PFSK-1 (cell line): ENCODE results near the gene SMARCA4.

Source experiments
- FOXP2 ChIP-seq: optimal IDR thresholded peaks from 2 replicates; pipeline ENCODE3; 2011; ENCODE audit warnings: borderline replicate concordance, control low read depth, inconsistent platforms; ENCODE audit not compliant: insufficient read depth; ENCODE audit errors: extremely low read length, extremely low read depth
- TF ChIP-seq, protein P1 (sequence below), 2 experiments: IDR thresholded peaks; 2 replicates each; pipeline versions ENCODE4 v1.6.1 to v1.8.0; 2011 to 2012; ENCODE audit warnings: low read depth in 2 of 2, low read length in 2 of 2, control low read depth in 1 of 2, inconsistent platforms in 1 of 2, mild to moderate bottlenecking in 1 of 2, moderate library complexity in 1 of 2; ENCODE audit not compliant: insufficient read depth in 1 of 2

DNA sequence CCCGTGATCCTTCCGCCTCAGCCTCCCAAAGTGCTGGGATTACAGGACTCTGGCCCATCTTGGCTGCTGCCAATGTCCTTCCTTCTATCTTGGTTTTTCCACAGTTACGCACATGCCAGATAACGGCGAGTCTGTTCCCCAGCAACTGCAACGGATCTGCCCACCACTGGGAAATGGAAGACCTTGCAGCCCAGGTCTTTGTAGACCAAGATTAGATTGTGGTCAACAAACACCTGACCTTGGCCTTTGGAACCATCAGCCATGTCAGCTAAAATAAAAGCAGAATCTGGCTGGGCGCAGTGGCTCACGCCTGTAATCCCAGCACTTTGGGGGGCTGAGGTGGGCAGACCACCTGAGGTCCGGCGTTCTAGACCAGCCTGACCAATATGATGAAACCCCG is 118.1 kb downstream of the SMARCA4 start:
- no peak for TF ChIP-seq FOXP2
- TF ChIP-seq, protein P1, sequence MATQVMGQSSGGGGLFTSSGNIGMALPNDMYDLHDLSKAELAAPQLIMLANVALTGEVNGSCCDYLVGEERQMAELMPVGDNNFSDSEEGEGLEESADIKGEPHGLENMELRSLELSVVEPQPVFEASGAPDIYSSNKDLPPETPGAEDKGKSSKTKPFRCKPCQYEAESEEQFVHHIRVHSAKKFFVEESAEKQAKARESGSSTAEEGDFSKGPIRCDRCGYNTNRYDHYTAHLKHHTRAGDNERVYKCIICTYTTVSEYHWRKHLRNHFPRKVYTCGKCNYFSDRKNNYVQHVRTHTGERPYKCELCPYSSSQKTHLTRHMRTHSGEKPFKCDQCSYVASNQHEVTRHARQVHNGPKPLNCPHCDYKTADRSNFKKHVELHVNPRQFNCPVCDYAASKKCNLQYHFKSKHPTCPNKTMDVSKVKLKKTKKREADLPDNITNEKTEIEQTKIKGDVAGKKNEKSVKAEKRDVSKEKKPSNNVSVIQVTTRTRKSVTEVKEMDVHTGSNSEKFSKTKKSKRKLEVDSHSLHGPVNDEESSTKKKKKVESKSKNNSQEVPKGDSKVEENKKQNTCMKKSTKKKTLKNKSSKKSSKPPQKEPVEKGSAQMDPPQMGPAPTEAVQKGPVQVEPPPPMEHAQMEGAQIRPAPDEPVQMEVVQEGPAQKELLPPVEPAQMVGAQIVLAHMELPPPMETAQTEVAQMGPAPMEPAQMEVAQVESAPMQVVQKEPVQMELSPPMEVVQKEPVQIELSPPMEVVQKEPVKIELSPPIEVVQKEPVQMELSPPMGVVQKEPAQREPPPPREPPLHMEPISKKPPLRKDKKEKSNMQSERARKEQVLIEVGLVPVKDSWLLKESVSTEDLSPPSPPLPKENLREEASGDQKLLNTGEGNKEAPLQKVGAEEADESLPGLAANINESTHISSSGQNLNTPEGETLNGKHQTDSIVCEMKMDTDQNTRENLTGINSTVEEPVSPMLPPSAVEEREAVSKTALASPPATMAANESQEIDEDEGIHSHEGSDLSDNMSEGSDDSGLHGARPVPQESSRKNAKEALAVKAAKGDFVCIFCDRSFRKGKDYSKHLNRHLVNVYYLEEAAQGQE (IDR thresholded peaks at IDR 0.05; ENCODE audit: insufficient read depth in 1 of 2, low read depth in 2 of 2, low read length in 2 of 2) = no peak
